NOMO-1 (cell line): ENCODE measurements around the gene SLC5A11.
"Not testable (repeated sequence)": the region's sequence is repeated elsewhere in the genome, so short reads cannot be mapped to it uniquely, and the experiment has no call there.

ENCODE experiments used
- DNase-seq, 2 experiments: peaks; one replicate each; lab custom pipeline; 2025; ENCODE audit not compliant: unreplicated experiment in 2 of 2; lab: John Stamatoyannopoulos, UW

SLC5A11 gene

GRCh38 chr16:24845726-24846547 lies at the start of gene SLC5A11:
Gene SLC5A11, plus strand, starts transcription at chr16:24845963. Its CDS starts 12,681 bp downstream, at chr16:24858644.
- DNase-seq: no peak

- no peak for DNase-seq
These were observed 45.2 kb upstream of the SLC5A11 start for GRCh38 chr16:24800586-24800985.

GRCh38 chr16:24801761-24802302 lies 43.9 kb upstream of the SLC5A11 start:
- DNase-seq: no peak

GRCh38 chr16:24805484-24805883 lies 40.3 kb upstream of the SLC5A11 start:
- no peak for DNase-seq

GRCh38 chr16:24807301-24807700 lies 38.5 kb upstream of the SLC5A11 start:
- DNase-seq: no peak

- DNase-seq: no peak
These were observed 34.6 kb upstream of the SLC5A11 start for GRCh38 chr16:24810951-24811843.

- not testable (repeated sequence) for DNase-seq
These were observed 33.0 kb upstream of the SLC5A11 start for GRCh38 chr16:24812813-24813212.

- DNase-seq: no peak
These were observed 30.7 kb upstream of the SLC5A11 start for GRCh38 chr16:24815021-24815420.

- no peak for DNase-seq
These were observed 29.1 kb upstream of the SLC5A11 start for GRCh38 chr16:24816688-24817087.

- no peak for DNase-seq
These were observed 26.2 kb upstream of the SLC5A11 start for GRCh38 chr16:24819462-24820040.

GRCh38 chr16:24820522-24820921 lies 25.2 kb upstream of the SLC5A11 start:
- DNase-seq: no peak

GRCh38 chr16:24821129-24821528 lies 24.6 kb upstream of the SLC5A11 start:
- no peak for DNase-seq

GRCh38 chr16:24822542-24822941 lies 23.2 kb upstream of the SLC5A11 start:
- no peak for DNase-seq

GRCh38 chr16:24822974-24823373 lies 22.8 kb upstream of the SLC5A11 start:
- DNase-seq: no peak

- DNase-seq: no peak
These were observed 20.1 kb upstream of the SLC5A11 start for GRCh38 chr16:24825696-24826095.

- DNase-seq: no peak
These were observed 19.6 kb upstream of the SLC5A11 start for GRCh38 chr16:24826096-24826690.

- DNase-seq: no peak
These were observed 18.8 kb upstream of the SLC5A11 start for GRCh38 chr16:24826817-24827566.

- DNase-seq: no peak
These were observed 16.6 kb upstream of the SLC5A11 start for GRCh38 chr16:24829153-24829552.

- no peak for DNase-seq
These were observed 12.4 kb upstream of the SLC5A11 start for GRCh38 chr16:24833352-24833751.
